GM21360 (cell line): ENCODE measurements around the gene CAVIN1.
A peak's percentile ranks its signal among the peaks of the same experiment; 100 is the strongest.
"Not testable (repeated sequence)": the region's sequence is repeated elsewhere in the genome, so short reads cannot be mapped to it uniquely, and the experiment has no call there.

Experiments
- ATAC-seq: cut with Tn5 transposase; IDR thresholded peaks from one replicate; pipeline ENCODE4 v1.9.1; 2021; ENCODE audit warnings: mild to moderate bottlenecking, moderate library complexity; ENCODE audit not compliant: unreplicated experiment

CAVIN1 gene

GRCh38 chr17:42406615-42407288 is 16.3 kb downstream of the CAVIN1 start:
- no peak for ATAC-seq

GRCh38 chr17:42405963-42406495 is 17.0 kb downstream of the CAVIN1 start:
- ATAC-seq: no peak

- no peak for ATAC-seq
Observed at GRCh38 chr17:42405076-42405475, 18.0 kb downstream of the CAVIN1 start.

- ATAC-seq: no peak
Observed at GRCh38 chr17:42404326-42405055, 18.6 kb downstream of the CAVIN1 start.

GRCh38 chr17:42403150-42403549 is 19.9 kb downstream of the CAVIN1 start:
- no peak for ATAC-seq

- no peak for ATAC-seq
Observed at GRCh38 chr17:42402117-42402516, 20.9 kb downstream of the CAVIN1 start.

GRCh38 chr17:42400844-42401375 is 22.1 kb downstream of the CAVIN1 start:
- not testable (repeated sequence) for ATAC-seq

- no peak for ATAC-seq
Observed at GRCh38 chr17:42399948-42400843, 22.9 kb downstream of the CAVIN1 start.

- ATAC-seq: no peak
Observed at GRCh38 chr17:42399121-42399520, 23.9 kb downstream of the CAVIN1 start.

GRCh38 chr17:42395601-42396000 is 27.5 kb downstream of the CAVIN1 start:
- not testable (repeated sequence) for ATAC-seq

GRCh38 chr17:42394838-42395237 is 28.2 kb downstream of the CAVIN1 start:
- no peak for ATAC-seq

- no peak for ATAC-seq
Observed at GRCh38 chr17:42392692-42393415, 30.2 kb downstream of the CAVIN1 start.

GRCh38 chr17:42391439-42391838 is 31.6 kb downstream of the CAVIN1 start:
- not testable (repeated sequence) for ATAC-seq

- ATAC-seq: no peak
Observed at GRCh38 chr17:42389899-42390298, 33.2 kb downstream of the CAVIN1 start.

- peak; percentile 24 for ATAC-seq
Observed at GRCh38 chr17:42389135-42389417, 34.0 kb downstream of the CAVIN1 start.

GRCh38 chr17:42388381-42389134 is 34.5 kb downstream of the CAVIN1 start, which contains the start of gene STAT3:
Gene STAT3, minus strand, starts transcription at chr17:42388442. Its CDS starts 39,926 bp downstream, at chr17:42348516.
- peak; percentile 78 for ATAC-seq

- ATAC-seq: peak; percentile 2
Observed at GRCh38 chr17:42387661-42388380, 35.2 kb downstream of the CAVIN1 start.

GRCh38 chr17:42386777-42387657 is 36.0 kb downstream of the CAVIN1 start:
- ATAC-seq: no peak
